ENCODE results near the gene SSTR1. TPM values are rescaled to one million over a fixed set of nuclear protein-coding genes. Genes with fewer than 3 reads are reported as not detected.

The SSTR1 gene
- total RNA-seq, 1 donor from 2014 or later, result not detected

GRCh38 chr14:38238332-38238731 lies 30.6 kb downstream of the SSTR1 start:
- Histone ChIP-seq H3K4me3 (no peak overlapping the region), H3K9ac (no peak overlapping the region), H3K27me3 (peaks cover 6% of the 10 kb centered on the region), H3K79me2 (ENCODE audit: low read depth) (no peaks in the 10 kb centered on the region), H3K36me3 (no peaks in the 10 kb centered on the region), H2AFZ (replicated peaks) (no peak overlapping the region), H3K4me1 (no peaks in the 10 kb centered on the region), H3K4me2 (no peak overlapping the region), H4K20me1 (ENCODE audit: low read depth) (no peaks in the 10 kb centered on the region), H3K27ac (no peak overlapping the region), H3K9me3 (ENCODE audit: low read depth) (no peaks in the 10 kb centered on the region), H3F3A (ENCODE audit: low read depth) (no peaks in the 10 kb centered on the region)
- Mint-ChIP-seq H3K4me3 (no peak overlapping the region), H3K9me3 (no peaks in the 10 kb centered on the region), H3K27ac (no peak overlapping the region), H3K4me1 (no peaks in the 10 kb centered on the region), H3K36me3 (no peaks in the 10 kb centered on the region), H3K27me3 (ENCODE audit: insufficient read depth, low read depth) (peaks cover 3% of the 10 kb centered on the region)
- no peak for DNase-seq (ENCODE audit: low spot score)
- TF ChIP-seq CTCF (IDR thresholded peaks at IDR 0.05) (no peak), EZH2phosphoT487 (IDR thresholded peaks at IDR 0.05) (no peak), EZH2 (IDR thresholded peaks at IDR 0.05) (no peak)

- H3K4me3 Mint-ChIP-seq, result no peak overlapping the region
- no peak overlapping the region for H3K27ac Mint-ChIP-seq
- H3K9me3 ChIP-seq (ENCODE audit: low read depth), result no peaks in the 10 kb centered on the region
- H3K36me3 ChIP-seq, result no peaks in the 10 kb centered on the region
- H3K4me1 Mint-ChIP-seq, result no peaks in the 10 kb centered on the region
- no peak for DNase-seq (ENCODE audit: low spot score)
- peaks cover under 1% of the 10 kb centered on the region for H3K27me3 ChIP-seq
- no peaks in the 10 kb centered on the region for H3K36me3 Mint-ChIP-seq
- H4K20me1 ChIP-seq (ENCODE audit: low read depth), result no peaks in the 10 kb centered on the region
- H2AFZ ChIP-seq (replicated peaks), result no peak overlapping the region
- H3F3A ChIP-seq (ENCODE audit: low read depth), result no peaks in the 10 kb centered on the region
- TF ChIP-seq EZH2 (IDR thresholded peaks at IDR 0.05) (no peak), CTCF (IDR thresholded peaks at IDR 0.05) (no peak), EZH2phosphoT487 (IDR thresholded peaks at IDR 0.05) (no peak)
- no peak overlapping the region for H3K9ac ChIP-seq
- H3K4me2 ChIP-seq, result no peak overlapping the region
- no peaks in the 10 kb centered on the region for H3K9me3 Mint-ChIP-seq
- no peaks in the 10 kb centered on the region for H3K79me2 ChIP-seq (ENCODE audit: low read depth)
- H3K27ac ChIP-seq, result no peak overlapping the region
- H3K4me3 ChIP-seq, result no peak overlapping the region
- H3K27me3 Mint-ChIP-seq (ENCODE audit: insufficient read depth, low read depth), result peaks cover 3% of the 10 kb centered on the region
- H3K4me1 ChIP-seq, result no peaks in the 10 kb centered on the region
Observed at GRCh38 chr14:38238878-38239277, 31.2 kb downstream of the SSTR1 start.

- Histone ChIP-seq H3K9ac (no peak overlapping the region), H3K27me3 (peaks cover 10% of the 10 kb centered on the region)
- no peak for TF ChIP-seq EZH2phosphoT487 (IDR thresholded peaks at IDR 0.05)
- no peak for TF ChIP-seq CTCF (IDR thresholded peaks at IDR 0.05)
- no peak for TF ChIP-seq EZH2 (IDR thresholded peaks at IDR 0.05)
Observed at GRCh38 chr14:38243696-38244240, 36.1 kb downstream of the SSTR1 start.

More at GRCh38 chr14:38243696-38244240, 36.1 kb downstream of the SSTR1 start:
- DNase-seq (ENCODE audit: low spot score), result no peak
- H4K20me1 ChIP-seq (ENCODE audit: low read depth), result no peaks in the 10 kb centered on the region
- H3F3A ChIP-seq (ENCODE audit: low read depth), result no peaks in the 10 kb centered on the region
- Mint-ChIP-seq H3K4me3 (no peak overlapping the region), H3K36me3 (no peaks in the 10 kb centered on the region), H3K4me1 (no peaks in the 10 kb centered on the region), H3K9me3 (no peaks in the 10 kb centered on the region), H3K27me3 (ENCODE audit: insufficient read depth, low read depth) (peaks cover 7% of the 10 kb centered on the region), H3K27ac (no peak overlapping the region)
- H3K4me1 ChIP-seq, result no peaks in the 10 kb centered on the region
- no peaks in the 10 kb centered on the region for H3K9me3 ChIP-seq (ENCODE audit: low read depth)
- H3K4me3 ChIP-seq, result no peak overlapping the region
- no peak overlapping the region for H3K4me2 ChIP-seq
- H2AFZ ChIP-seq (replicated peaks), result no peak overlapping the region
- H3K27ac ChIP-seq, result no peak overlapping the region
- H3K36me3 ChIP-seq, result no peaks in the 10 kb centered on the region
- H3K79me2 ChIP-seq (ENCODE audit: low read depth), result no peaks in the 10 kb centered on the region
